ENCODE results near the gene HLA-DOB. TPM values are rescaled to one million over a fixed set of nuclear protein-coding genes. Genes with fewer than 3 reads are reported as not detected.

HLA-DOB gene
- total RNA-seq, 2 experiments from 2014 or later, result 48.1 to 57.1 TPM

GRCh38 chr6:32796848-32797776 lies 19.7 kb downstream of the HLA-DOB start:
- DNase-seq (ENCODE audit: low spot score), result peak; percentile 85
- H3K4me2 ChIP-seq (ENCODE audit: low read length), result peak overlapping the region; percentile 69
- intact Hi-C loops (cut with micrococcal nuclease; ENCODE audit: unreplicated experiment), result loop anchor here (1.0 to 5.0 kb wide), 4 partner anchors 41 to 550 kb away; partner anchors contain the start of gene TAP2
- H3K4me1 ChIP-seq (ENCODE audit: insufficient read depth, low read length, poor library complexity, severe bottlenecking), result peaks cover 34% of the 10 kb centered on the region
- H2AFZ ChIP-seq (ENCODE audit: low read length), result peak overlapping the region; percentile 98
- ChIA-PET CTCF (ENCODE audit: unreplicated experiment) (interaction anchor here (0.5 to 1.3 kb wide), 2 partner anchors 57 to 71 kb away, joined by 4 to 7 read pairs; partner anchors contain the start of gene PSMB9), POLR2A (interaction anchor here (0.5 to 1.7 kb wide), 9 partner anchors 12 to 543 kb away, joined by 3 to 7 read pairs (median 3); partner anchors contain the start of genes HLA-DOB and TAP2)
- H3K27ac ChIP-seq (ENCODE audit: low read depth, low read length, poor library complexity, severe bottlenecking), result peak overlapping the region; percentile 57
- H3K9me3 ChIP-seq (ENCODE audit: low read length), result peaks cover 23% of the 10 kb centered on the region; the same call in 1 of the 2 replicates
- peaks cover 12% of the 10 kb centered on the region; the same call in 1 of the 2 replicates for H3K36me3 ChIP-seq (ENCODE audit: insufficient read depth, low read length)
- H3K9me2 ChIP-seq (ENCODE audit: insufficient read depth, low read length), result no peaks in the 10 kb centered on the region
- TF ChIP-seq CTCF (conservative IDR thresholded peaks at IDR 0.05; ENCODE audit: low read length) (peak; percentile 97), EZH2phosphoT487 (IDR thresholded peaks at IDR 0.05; ENCODE audit: borderline replicate concordance, low read depth, low read length) (no peak)
- BruUV-seq (replicated peaks), result no TSS peak
- H3K4me3 ChIP-seq (ENCODE audit: low read depth, low read length, poor library complexity, severe bottlenecking), result peak overlapping the region; percentile 44
- H4K20me1 ChIP-seq (ENCODE audit: insufficient read depth, low read length), result no peaks in the 10 kb centered on the region
- H3K79me2 ChIP-seq (ENCODE audit: insufficient read depth, low read depth, low read length), result no peaks in the 10 kb centered on the region

DNA sequence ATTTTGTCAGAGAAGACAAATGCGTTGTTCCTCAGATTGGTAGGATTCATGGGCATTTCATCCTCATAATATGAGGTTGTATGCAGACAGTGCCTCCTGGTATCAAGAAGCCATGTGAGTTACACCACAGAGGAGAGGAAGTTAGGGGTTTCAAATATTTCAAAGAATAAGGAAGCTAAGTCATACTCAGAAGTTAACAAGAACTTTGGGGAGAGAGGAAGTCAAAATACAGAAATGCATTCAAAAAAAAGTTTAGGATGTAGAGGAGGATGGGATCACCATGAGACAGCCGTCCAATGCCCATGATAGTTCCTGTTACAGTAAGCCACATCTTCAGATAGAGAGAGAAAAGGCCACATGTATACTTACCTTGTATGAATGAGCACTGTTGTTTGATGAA lies 22.3 kb downstream of the HLA-DOB start:
- no peak overlapping the region for H3K4me3 ChIP-seq (ENCODE audit: low read depth, low read length, poor library complexity, severe bottlenecking)
- ChIA-PET CTCF (ENCODE audit: unreplicated experiment) (no interaction called here), POLR2A (interaction anchor here (1.2 kb wide), 1 partner anchor 18 kb away, joined by 3 read pairs; no protein-coding TSS in a partner anchor)
- no peak for TF ChIP-seq CTCF (conservative IDR thresholded peaks at IDR 0.05; ENCODE audit: low read length)
- TF ChIP-seq EZH2phosphoT487 (IDR thresholded peaks at IDR 0.05; ENCODE audit: borderline replicate concordance, low read depth, low read length), result no peak
- peaks cover 28% of the 10 kb centered on the region for H3K4me1 ChIP-seq (ENCODE audit: insufficient read depth, low read length, poor library complexity, severe bottlenecking)
- H3K9me3 ChIP-seq (ENCODE audit: low read length), result peaks cover 17% of the 10 kb centered on the region; the same call in 1 of the 2 replicates
- H3K4me2 ChIP-seq (ENCODE audit: low read length), result no peak overlapping the region
- intact Hi-C loops (cut with micrococcal nuclease; ENCODE audit: unreplicated experiment), result no loop called here
- no peak for DNase-seq (ENCODE audit: low spot score)
- H3K27ac ChIP-seq (ENCODE audit: low read depth, low read length, poor library complexity, severe bottlenecking), result no peak overlapping the region
- peaks cover 12% of the 10 kb centered on the region; the same call in 1 of the 2 replicates for H3K36me3 ChIP-seq (ENCODE audit: insufficient read depth, low read length)
- no TSS peak for BruUV-seq (replicated peaks)
- no peaks in the 10 kb centered on the region for H3K79me2 ChIP-seq (ENCODE audit: insufficient read depth, low read depth, low read length)
- no peaks in the 10 kb centered on the region for H4K20me1 ChIP-seq (ENCODE audit: insufficient read depth, low read length)
- peak overlapping the region; percentile 48; the same call in 1 of the 2 replicates for H2AFZ ChIP-seq (ENCODE audit: low read length)
- no peaks in the 10 kb centered on the region for H3K9me2 ChIP-seq (ENCODE audit: insufficient read depth, low read length)
